Stimulated activated naive CD8-positive, alpha-beta T cell treated with anti-CD3 and anti-CD28 coated beads, Interleukin-15, Interleukin-2, amounts not matched to agents 100 ng/mL and 50 ng/mL, for 24 hours (primary cell): Measurements from ENCODE around the gene SLC35E2B.

ENCODE experiments used
- H3K27ac Mint-ChIP-seq: one replicate; pipeline ENCODE4 v1.8.0; 2021; ENCODE audit warnings: mild to moderate bottlenecking, mixed read lengths
- H3K27me3 Mint-ChIP-seq: one replicate; pipeline ENCODE4 v1.8.0; 2021; ENCODE audit warnings: mixed read lengths
- H3K36me3 Mint-ChIP-seq: one replicate; pipeline ENCODE4 v1.8.0; 2021; ENCODE audit warnings: low read depth, mixed read lengths
- H3K4me1 Mint-ChIP-seq: one replicate; pipeline ENCODE4 v1.8.0; 2021; ENCODE audit warnings: low read depth, mixed read lengths
- H3K4me3 Mint-ChIP-seq: one replicate; pipeline ENCODE4 v1.8.0; 2021; ENCODE audit warnings: mild to moderate bottlenecking, mixed read lengths
- H3K9me3 Mint-ChIP-seq: one replicate; pipeline ENCODE4 v1.8.0; 2021; ENCODE audit warnings: mixed read lengths

SLC35E2B gene

GRCh38 chr1:1627261-1627828 lies 65.2 kb downstream of the SLC35E2B start:
- Mint-ChIP-seq H3K9me3 (no peaks in the 10 kb centered on the region), H3K27me3 (peaks cover 4% of the 10 kb centered on the region), H3K36me3 (no peaks in the 10 kb centered on the region), H3K4me3 (no peak overlapping the region), H3K27ac (no peak overlapping the region), H3K4me1 (peaks cover 7% of the 10 kb centered on the region)

- Mint-ChIP-seq H3K4me3 (no peak overlapping the region), H3K9me3 (no peaks in the 10 kb centered on the region), H3K27me3 (peaks cover 4% of the 10 kb centered on the region), H3K36me3 (no peaks in the 10 kb centered on the region), H3K27ac (no peak overlapping the region), H3K4me1 (peaks cover 5% of the 10 kb centered on the region)
Measured at GRCh38 chr1:1626207-1627141, 66.1 kb downstream of the SLC35E2B start.

GRCh38 chr1:1625824-1626206 lies 66.8 kb downstream of the SLC35E2B start:
- Mint-ChIP-seq H3K36me3 (no peaks in the 10 kb centered on the region), H3K4me3 (no peak overlapping the region), H3K27me3 (peaks cover 4% of the 10 kb centered on the region), H3K4me1 (peaks cover 4% of the 10 kb centered on the region), H3K27ac (no peak overlapping the region), H3K9me3 (no peaks in the 10 kb centered on the region)

- Mint-ChIP-seq H3K4me1 (peaks cover 3% of the 10 kb centered on the region), H3K36me3 (no peaks in the 10 kb centered on the region), H3K27ac (no peak overlapping the region), H3K27me3 (peaks cover 3% of the 10 kb centered on the region), H3K4me3 (no peak overlapping the region), H3K9me3 (no peaks in the 10 kb centered on the region)
Measured at GRCh38 chr1:1625404-1625775, 67.2 kb downstream of the SLC35E2B start.

GRCh38 chr1:1624443-1625403 lies 67.9 kb downstream of the SLC35E2B start:
- Mint-ChIP-seq H3K9me3 (no peaks in the 10 kb centered on the region), H3K4me1 (no peaks in the 10 kb centered on the region)

GRCh38 chr1:1623631-1624442 lies 68.8 kb downstream of the SLC35E2B start:
- Mint-ChIP-seq H3K9me3 (no peaks in the 10 kb centered on the region), H3K27me3 (no peaks in the 10 kb centered on the region), H3K36me3 (no peaks in the 10 kb centered on the region), H3K27ac (no peak overlapping the region), H3K4me3 (no peak overlapping the region), H3K4me1 (no peaks in the 10 kb centered on the region)

More at GRCh38 chr1:1624443-1625403, 67.9 kb downstream of the SLC35E2B start:
- no peak overlapping the region for H3K4me3 Mint-ChIP-seq
- H3K27me3 Mint-ChIP-seq = no peaks in the 10 kb centered on the region
- no peak overlapping the region for H3K27ac Mint-ChIP-seq
- no peaks in the 10 kb centered on the region for H3K36me3 Mint-ChIP-seq

- Mint-ChIP-seq H3K9me3 (no peaks in the 10 kb centered on the region), H3K27ac (no peak overlapping the region), H3K36me3 (no peaks in the 10 kb centered on the region), H3K27me3 (no peaks in the 10 kb centered on the region), H3K4me3 (no peak overlapping the region), H3K4me1 (no peaks in the 10 kb centered on the region)
Measured at GRCh38 chr1:1623181-1623630, 69.4 kb downstream of the SLC35E2B start.

GRCh38 chr1:1622788-1623094 lies 69.9 kb downstream of the SLC35E2B start:
- Mint-ChIP-seq H3K36me3 (no peaks in the 10 kb centered on the region), H3K4me3 (no peak overlapping the region), H3K4me1 (no peaks in the 10 kb centered on the region), H3K27ac (no peak overlapping the region), H3K27me3 (no peaks in the 10 kb centered on the region), H3K9me3 (no peaks in the 10 kb centered on the region)

- no peaks in the 10 kb centered on the region for H3K36me3 Mint-ChIP-seq
- no peak overlapping the region for H3K27ac Mint-ChIP-seq
- no peaks in the 10 kb centered on the region for H3K9me3 Mint-ChIP-seq
- no peaks in the 10 kb centered on the region for H3K27me3 Mint-ChIP-seq
- peaks cover 5% of the 10 kb centered on the region for H3K4me1 Mint-ChIP-seq
- H3K4me3 Mint-ChIP-seq = no peak overlapping the region
Measured at GRCh38 chr1:1622010-1622787, 70.4 kb downstream of the SLC35E2B start.

GRCh38 chr1:1621173-1622009 lies 71.2 kb downstream of the SLC35E2B start:
- H3K4me1 Mint-ChIP-seq = peaks cover 10% of the 10 kb centered on the region
- no peak overlapping the region for H3K4me3 Mint-ChIP-seq
- H3K27me3 Mint-ChIP-seq = no peaks in the 10 kb centered on the region
- no peaks in the 10 kb centered on the region for H3K9me3 Mint-ChIP-seq
- H3K36me3 Mint-ChIP-seq = no peaks in the 10 kb centered on the region
- H3K27ac Mint-ChIP-seq = no peak overlapping the region

GRCh38 chr1:1620433-1621139 lies 72.0 kb downstream of the SLC35E2B start:
- Mint-ChIP-seq H3K27me3 (no peaks in the 10 kb centered on the region), H3K9me3 (no peaks in the 10 kb centered on the region), H3K36me3 (no peaks in the 10 kb centered on the region), H3K4me3 (no peak overlapping the region), H3K27ac (no peak overlapping the region), H3K4me1 (peaks cover 11% of the 10 kb centered on the region)

GRCh38 chr1:1619917-1620361 lies 72.7 kb downstream of the SLC35E2B start:
- no peak overlapping the region for H3K4me3 Mint-ChIP-seq
- no peak overlapping the region for H3K27ac Mint-ChIP-seq
- peaks cover 12% of the 10 kb centered on the region for H3K4me1 Mint-ChIP-seq
- no peaks in the 10 kb centered on the region for H3K36me3 Mint-ChIP-seq
- no peaks in the 10 kb centered on the region for H3K27me3 Mint-ChIP-seq
- H3K9me3 Mint-ChIP-seq = no peaks in the 10 kb centered on the region
